DND-41 (cell line): ENCODE data around the gene USP10.

ENCODE experiments used
- CTCF ChIP-seq: IDR thresholded peaks from 2 replicates; pipeline ENCODE4 v1.5.1; 2012; ENCODE audit warnings: borderline replicate concordance, low read length, moderate library complexity, mild to moderate bottlenecking; ENCODE audit not compliant: poor library complexity, severe bottlenecking; ENCODE audit errors: extremely low read depth
- EZH2 ChIP-seq: IDR thresholded peaks from 3 replicates; pipeline ENCODE4 v1.6.1; 2012; ENCODE audit warnings: borderline replicate concordance, low read depth, mild to moderate bottlenecking, moderate library complexity, low read length, inconsistent platforms; ENCODE audit not compliant: severe bottlenecking

DNA sequence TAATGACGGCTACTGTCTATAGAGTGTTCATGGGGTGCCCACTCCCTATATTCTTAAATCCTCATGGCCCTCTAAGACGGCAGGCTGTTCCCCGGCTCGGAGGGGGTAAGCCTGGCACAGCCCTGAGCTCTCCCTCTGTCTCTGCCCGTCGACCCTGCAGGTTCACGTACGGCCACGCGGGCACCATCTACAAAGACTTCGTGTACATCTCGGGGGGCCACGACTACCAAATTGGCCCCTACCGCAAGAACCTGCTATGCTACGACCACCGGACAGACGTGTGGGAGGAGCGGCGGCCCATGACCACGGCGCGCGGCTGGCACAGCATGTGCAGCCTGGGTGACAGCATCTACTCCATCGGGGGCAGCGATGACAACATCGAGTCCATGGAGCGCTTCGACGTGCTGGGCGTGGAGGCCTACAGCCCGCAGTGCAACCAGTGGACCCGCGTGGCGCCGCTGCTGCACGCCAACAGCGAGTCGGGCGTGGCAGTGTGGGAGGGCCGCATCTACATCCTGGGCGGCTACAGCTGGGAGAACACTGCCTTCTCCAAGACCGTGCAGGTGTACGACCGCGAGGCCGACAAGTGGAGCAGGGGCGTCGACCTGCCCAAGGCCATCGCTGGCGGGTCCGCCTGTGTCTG is 38.3 kb upstream of the USP10 start:
- TF ChIP-seq CTCF (no peak), EZH2 (no peak)
